Lower lobe of right lung (tissue), 2 donors: ENCODE data around the gene FXYD6. TPM values are rescaled to one million over a fixed set of nuclear protein-coding genes. Genes with fewer than 3 reads are reported as not detected.

ENCODE experiments used
- ATAC-seq, 2 donors: fragments of 200-7000 bp; cut with Tn5 transposase; one replicate each; pipeline ENCODE4 v1.9.1; 2020 to 2022; ENCODE audit warnings: mild to moderate bottlenecking in 2 of 2, moderate library complexity in 2 of 2
- DNase-seq: peaks from one replicate; pipeline ENCODE4 v3.0.0-alpha.2; 2020
- H3K27ac ChIP-seq: fragments of 200-600 bp; one replicate; pipeline ENCODE4 v1.8.0; 2022
- H3K27me3 ChIP-seq: fragments of 200-600 bp; one replicate; pipeline ENCODE4 v1.8.0; 2022; ENCODE audit warnings: low read depth
- H3K36me3 ChIP-seq: fragments of 200-600 bp; one replicate; pipeline ENCODE4 v1.8.0; 2022; ENCODE audit warnings: mild to moderate bottlenecking
- H3K4me1 ChIP-seq: fragments of 200-600 bp; one replicate; pipeline ENCODE4 v1.8.0; 2022
- H3K4me3 ChIP-seq: fragments of 200-600 bp; one replicate; pipeline ENCODE4 v1.8.0; 2022; ENCODE audit warnings: mild to moderate bottlenecking
- H3K9me3 ChIP-seq: fragments of 200-600 bp; one replicate; pipeline ENCODE4 v1.8.0; 2022
- CTCF ChIP-seq: fragments of 200-600 bp; IDR thresholded peaks from one replicate; pipeline ENCODE4 v1.8.0; 2022; ENCODE audit warnings: antibody characterized with exemption, mild to moderate bottlenecking
- intact Hi-C: fragments of 100-400 bp; cut with DNase I; formaldehyde crosslinking; loops from one replicate; pipeline ENCODE4 v1.11.0; 2022
- total RNA-seq: library from RNA; stranded (reverse); fragmentation: NEBNext Ultra II Directional; extraction: Animal tissue kit (Norgen Biotek cat#: 25700); gene quantifications from one replicate; pipeline ENCODE4 v1.2.1, GENCODE V29; 2021
- donor health status: DM: no; HTN: yes; CAD: no; lungs with severe emphysema.

FXYD6 gene
- total RNA-seq, 1 donor from 2014 or later = 61.2 TPM

DNA sequence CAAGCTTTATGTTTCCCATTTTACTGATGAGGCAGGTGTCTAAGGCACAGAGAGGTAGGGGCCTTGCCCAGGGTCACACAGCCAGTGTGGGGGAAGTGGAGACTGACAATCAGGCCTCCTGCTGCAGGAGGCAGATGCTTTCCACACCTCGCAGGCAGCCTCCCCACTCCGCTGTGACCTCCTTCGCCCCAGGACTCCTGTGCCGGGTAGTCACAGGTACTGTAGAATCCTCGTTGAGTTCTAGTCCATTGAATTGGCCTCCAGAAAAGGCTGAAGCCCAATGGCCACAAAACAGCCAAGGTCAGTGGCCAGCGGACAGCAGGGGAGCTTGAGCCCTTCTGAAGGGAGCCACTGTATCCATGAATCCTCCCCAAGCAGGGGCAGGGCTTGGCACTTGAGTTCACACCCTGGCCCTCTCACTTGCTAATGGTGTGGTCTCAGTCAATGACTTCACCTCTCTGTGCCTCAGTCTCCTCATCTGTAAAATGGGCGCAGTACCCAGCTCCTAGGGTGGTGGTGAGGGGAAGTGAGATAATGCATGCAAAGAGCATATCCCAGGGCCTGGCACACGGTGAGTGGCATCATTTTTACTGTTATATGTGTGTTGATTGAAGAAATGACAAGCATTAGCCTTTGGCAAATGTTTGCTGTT is 50.8 kb downstream of the FXYD6 start:
- H3K4me1 ChIP-seq = peaks cover 59% of the 10 kb centered on the region

DNA sequence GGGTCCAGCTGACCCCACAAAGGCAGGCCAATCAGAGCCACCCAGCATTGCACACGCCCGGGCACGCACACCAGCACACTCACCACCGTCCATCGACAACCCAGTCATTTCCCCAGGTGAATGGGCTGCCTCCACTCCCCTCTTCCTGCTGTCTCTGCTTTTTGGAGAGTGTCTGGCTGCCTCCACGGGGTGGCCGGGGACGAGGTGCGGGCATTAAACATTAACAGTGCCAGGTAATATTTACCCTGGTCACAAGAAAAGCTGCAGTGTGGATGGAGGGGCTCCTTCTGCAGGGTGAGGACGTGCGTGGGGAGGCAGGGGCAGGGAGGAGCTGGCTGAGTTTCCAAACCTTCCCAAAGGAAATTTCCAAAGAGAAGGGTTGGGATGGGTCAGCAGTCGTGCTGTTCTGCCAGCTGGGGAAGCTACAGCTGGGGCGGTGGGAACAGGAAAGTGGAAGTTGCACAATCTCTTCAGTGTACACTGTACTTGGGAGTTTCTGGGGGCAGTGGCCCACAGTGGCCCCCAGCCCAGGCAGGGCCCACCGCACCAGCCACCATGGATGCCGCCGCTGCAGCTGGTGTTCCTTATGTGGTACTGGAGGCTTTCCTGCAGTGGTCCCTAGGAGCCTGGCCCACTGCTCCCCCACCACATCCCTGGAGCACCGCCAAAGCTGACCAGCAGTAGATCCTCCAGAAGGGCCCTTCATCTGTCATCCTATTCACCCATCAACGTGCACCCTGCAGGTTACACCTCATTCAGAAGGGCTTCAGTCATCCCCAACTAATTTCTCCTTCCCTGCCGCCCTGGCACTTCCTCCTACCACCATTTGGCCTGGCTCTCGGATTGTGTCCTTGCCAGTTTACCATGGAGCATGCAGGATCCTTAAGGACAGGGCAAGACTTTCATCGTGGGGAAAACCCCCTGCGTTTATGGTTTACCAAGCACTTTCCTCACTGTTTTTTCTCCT is 51.6 kb downstream of the FXYD6 start, which contains the start of gene FXYD2:
FXYD2 (minus strand) TSS at position 174 of the 967 bp plus-strand sequence; CDS start at position 108, 66 bp downstream.
- no peak for TF ChIP-seq CTCF
- H3K4me3 ChIP-seq = no peak within 1 kb of the TSS
- peaks cover 3% of the 10 kb centered on the region for H3K27me3 ChIP-seq
- peak; percentile 52 for DNase-seq
- H3K9me3 ChIP-seq = no peaks in the 10 kb centered on the region
- peak; percentile 57 to 62 for ATAC-seq
- intact Hi-C loops = no loop called here
- H3K4me1 ChIP-seq = peaks cover 54% of the 10 kb centered on the region
- H3K27ac ChIP-seq = peak within 1 kb of the TSS; percentile 76
- no peaks in the 10 kb centered on the region for H3K36me3 ChIP-seq

More for the DNA sequence above, 50.8 kb downstream of the FXYD6 start:
- intact Hi-C loops = no loop called here
- DNase-seq (no peak), ATAC-seq (no peak)
- Histone ChIP-seq H3K9me3 (no peaks in the 10 kb centered on the region), H3K4me3 (no peak overlapping the region), H3K36me3 (no peaks in the 10 kb centered on the region), H3K27ac (peak overlapping the region; percentile 31), H3K27me3 (peaks cover 3% of the 10 kb centered on the region)
- TF ChIP-seq CTCF = no peak

GRCh38 chr11:117823946-117824420 is 52.5 kb downstream of the FXYD6 start:
- Histone ChIP-seq H3K27me3 (peaks cover 3% of the 10 kb centered on the region), H3K9me3 (no peaks in the 10 kb centered on the region), H3K4me1 (peaks cover 54% of the 10 kb centered on the region), H3K4me3 (no peak overlapping the region), H3K36me3 (no peaks in the 10 kb centered on the region), H3K27ac (peak overlapping the region; percentile 76)
- TF ChIP-seq CTCF = no peak
- DNase-seq (peak; percentile 57), ATAC-seq (peak; percentile 55 to 58)
- intact Hi-C loops = no loop called here

- peak in 1 of 2 donors; percentile 22 for ATAC-seq
- Histone ChIP-seq H3K36me3 (no peaks in the 10 kb centered on the region), H3K27ac (peak overlapping the region; percentile 76), H3K4me3 (no peak overlapping the region), H3K27me3 (peaks cover 3% of the 10 kb centered on the region), H3K4me1 (peaks cover 53% of the 10 kb centered on the region), H3K9me3 (no peaks in the 10 kb centered on the region)
- DNase-seq = no peak
- peak; percentile 15 for TF ChIP-seq CTCF
- intact Hi-C loops = no loop called here
These were observed 53.0 kb downstream of the FXYD6 start for GRCh38 chr11:117823294-117823945.
